ENCODE measurements around the gene ZFP3. TPM values are rescaled to one million over a fixed set of nuclear protein-coding genes. Genes with fewer than 3 reads are reported as not detected.

The ZFP3 gene
- total and polyA plus RNA-seq, 2 of the 4 experiments (the other 2 are of a cell fraction), result 0.54 to 0.75 TPM

GRCh38 chr17:5096731-5097100 lies 18.4 kb downstream of the ZFP3 start:
- Histone ChIP-seq H3K56ac (ENCODE audit: extremely low read depth, insufficient read depth, low read length) (no peak overlapping the region), H3K18ac (ENCODE audit: low read depth, low read length) (no peak overlapping the region), H3K27ac (ENCODE audit: insufficient read depth, low read length) (no peak overlapping the region), H3K4me1 (ENCODE audit: control insufficient read depth, insufficient read depth, low read length) (no peaks in the 10 kb centered on the region), H3K23ac (ENCODE audit: low read depth, low read length) (no peak overlapping the region), H2AK5ac (ENCODE audit: low read depth, low read length) (no peak overlapping the region), H2BK120ac (ENCODE audit: low read depth, low read length) (no peak overlapping the region), H4K5ac (ENCODE audit: low read depth, low read length) (no peak overlapping the region), H3K27me3 (ENCODE audit: control insufficient read depth, insufficient read depth, low read length) (peaks cover 8% of the 10 kb centered on the region; the same call in 1 of the 2 replicates), H3K79me1 (ENCODE audit: low read depth in 1 of 2, low read length in 2 of 2) (no peaks in the 10 kb centered on the region), H4K91ac (ENCODE audit: insufficient read depth, low read depth, low read length) (no peak overlapping the region), H3K36me3 (ENCODE audit: control insufficient read depth, insufficient read depth, low read length) (no peaks in the 10 kb centered on the region), H4K20me1 (ENCODE audit: insufficient read depth, low read length) (no peaks in the 10 kb centered on the region), H3K14ac (replicated peaks; ENCODE audit: low read depth, low read length) (no peak overlapping the region), H4K8ac (ENCODE audit: low read depth in 2 of 2, low read length in 2 of 2) (no peak overlapping the region), H3K9me1 (ENCODE audit: insufficient read depth, low read length) (no peaks in the 10 kb centered on the region), H3K4ac (ENCODE audit: low read depth, low read length) (no peak overlapping the region), H3K4me3 (ENCODE audit: insufficient read depth, low read depth, low read length) (no peak overlapping the region), H2BK15ac (ENCODE audit: low read depth, low read length) (no peak overlapping the region), H2BK20ac (ENCODE audit: low read depth, low read length) (no peak overlapping the region), H2AK9ac (replicated peaks; ENCODE audit: low read depth, low read length, poor library complexity) (no peak overlapping the region), H3K4me2 (ENCODE audit: low read depth, low read length) (no peak overlapping the region), H2BK5ac (ENCODE audit: low read depth, low read length, poor library complexity, severe bottlenecking) (no peak overlapping the region), H3K9ac (ENCODE audit: low read depth, low read length) (no peak overlapping the region), H3K9me3 (ENCODE audit: control insufficient read depth, insufficient read depth, low read length) (peaks cover 77% of the 10 kb centered on the region), H2AFZ (replicated peaks; ENCODE audit: low read length, poor library complexity) (no peak overlapping the region)
- WGBS, 2 experiments (ENCODE audit: extremely low coverage in 2 of 2, insufficient read length in 1 of 2), result 13% methylated on average over 4 of the region's 7 CpGs; no CpG with 5 or more reads in 1 of the 2 experiments
- DNase-seq, result no peak
- intact Hi-C loops (cut with micrococcal nuclease) (loop anchor here (10.0 kb wide), 1 partner anchor 88 kb away; no protein-coding TSS in a partner anchor), dilution Hi-C loops (cut with HindIII; ENCODE audit: low sequenced_read_pairs, unreplicated experiment) (no loop called here), in situ Hi-C loops (cut with MboI; ENCODE audit: low sequenced_read_pairs) (no loop called here)
- TF ChIP-seq MAFK (IDR thresholded peaks at IDR 0.05; ENCODE audit: low read depth, low read length), result no peak
- TF ChIP-seq CHD1 (IDR thresholded peaks at IDR 0.05; ENCODE audit: low read depth, low read length), result no peak
- no peak for TF ChIP-seq POLR2A (IDR thresholded peaks at IDR 0.05; ENCODE audit: low read depth, low read length)
- TF ChIP-seq RFX5 (IDR thresholded peaks at IDR 0.05; ENCODE audit: low read depth, low read length), result no peak
- TF ChIP-seq ELK1 (IDR thresholded peaks at IDR 0.05; ENCODE audit: borderline replicate concordance, low read depth, low read length), result no peak
- TF ChIP-seq FOS (IDR thresholded peaks at IDR 0.05; ENCODE audit: low read depth, low read length), result no peak
- TF ChIP-seq CEBPB (IDR thresholded peaks at IDR 0.05; ENCODE audit: low read depth, low read length), result no peak
- TF ChIP-seq MAZ (IDR thresholded peaks at IDR 0.05; ENCODE audit: borderline replicate concordance, low read depth, low read length), result no peak
- no TSS peak for BruUV-seq (replicated peaks)
- CTCF ChIA-PET, result no interaction called here
- no peak for ATAC-seq (ENCODE audit: low read depth)
- POLR2A ChIA-PET (ENCODE audit: unreplicated experiment), result no interaction called here
